EL (cell line): Measurements from ENCODE around the gene PRRG3.
"Not testable (repeated sequence)": the region's sequence is repeated elsewhere in the genome, so short reads cannot be mapped to it uniquely, and the experiment has no call there.

Source experiments
- DNase-seq: peaks from one replicate; pipeline ENCODE4 v3.0.0-alpha.2; 2016

Gene PRRG3

DNA sequence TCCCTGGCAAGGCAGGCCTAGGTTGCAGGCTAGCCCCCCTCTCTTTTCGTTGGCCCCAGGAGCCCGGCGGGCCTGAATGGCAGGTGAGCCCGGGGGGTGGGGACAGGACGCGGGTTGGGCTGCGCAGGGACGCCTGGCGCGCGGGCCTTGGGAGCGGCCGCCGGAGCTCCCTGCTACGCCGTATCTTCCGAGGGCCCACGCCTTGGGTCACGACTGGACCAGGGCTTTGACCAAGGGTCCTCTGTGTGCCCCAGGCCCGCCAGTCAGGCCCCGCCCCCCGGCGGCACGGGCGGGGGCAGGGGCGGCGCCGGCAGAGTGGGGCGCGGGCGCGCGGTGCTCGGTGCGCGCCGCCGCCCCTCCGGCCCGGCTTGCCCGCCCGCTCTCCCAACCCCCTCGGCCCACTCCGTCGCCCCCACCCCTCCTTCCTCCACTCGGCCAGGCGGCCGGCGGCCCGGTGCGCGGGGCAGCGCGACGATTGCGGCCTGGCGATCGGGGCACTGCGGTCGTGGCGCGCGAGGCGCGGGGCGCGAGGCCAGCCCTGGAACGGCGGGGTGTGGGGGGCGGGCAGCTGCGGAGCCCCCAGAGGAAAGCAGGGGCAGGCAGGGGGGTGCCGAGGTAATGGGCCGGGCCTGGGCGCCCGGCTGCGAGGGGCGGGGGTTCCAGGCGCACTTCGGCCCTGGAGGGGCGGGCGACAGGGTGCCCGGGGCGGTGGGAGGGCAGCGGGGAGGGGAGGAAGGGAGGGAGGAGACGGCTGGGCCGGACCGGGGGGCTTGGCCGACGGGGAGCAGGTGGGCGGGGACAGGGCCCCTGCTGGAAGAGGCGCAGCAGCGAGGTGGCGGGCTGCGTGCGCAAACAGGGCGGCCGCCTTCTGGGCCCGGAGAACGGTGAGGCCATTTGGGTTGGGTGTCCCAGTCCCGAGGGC is at the start of gene PRRG3:
TSS of gene PRRG3 (plus strand) at position 798 of the 922 bp plus-strand sequence. CDS start 3,357 bp downstream, outside the sequence.
- no peak for DNase-seq

DNA sequence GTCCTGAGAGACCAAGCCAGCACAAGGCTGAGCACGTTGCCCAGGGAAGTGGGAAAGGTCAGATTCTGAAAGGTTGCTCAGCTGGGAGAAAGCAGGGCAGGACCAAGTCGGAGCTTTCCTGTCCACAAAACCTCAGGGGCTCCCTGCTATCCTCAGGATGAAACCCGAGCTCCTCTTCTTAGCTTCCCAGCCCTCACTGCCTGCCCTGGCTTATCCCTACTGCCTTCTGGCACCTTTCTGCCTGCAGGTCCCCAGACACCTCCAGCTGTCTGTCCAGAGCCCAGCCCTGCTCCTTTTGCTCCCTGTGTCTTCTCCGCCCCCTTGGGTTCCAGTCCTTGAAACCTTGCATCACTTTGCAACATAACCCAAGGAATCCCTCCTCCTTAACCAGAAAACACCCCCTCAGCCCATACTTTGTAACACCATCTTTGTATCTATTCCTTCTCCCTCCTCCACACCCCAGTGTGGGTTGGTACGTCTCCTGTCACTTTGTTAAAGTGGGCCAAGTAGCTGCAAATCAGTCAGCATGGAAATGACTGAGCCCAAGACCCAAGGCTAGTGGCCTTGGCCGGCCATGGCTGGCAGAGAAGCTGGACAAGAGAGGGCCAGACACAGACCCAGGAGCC is 20.0 kb upstream of the PRRG3 start:
- DNase-seq = no peak

DNA sequence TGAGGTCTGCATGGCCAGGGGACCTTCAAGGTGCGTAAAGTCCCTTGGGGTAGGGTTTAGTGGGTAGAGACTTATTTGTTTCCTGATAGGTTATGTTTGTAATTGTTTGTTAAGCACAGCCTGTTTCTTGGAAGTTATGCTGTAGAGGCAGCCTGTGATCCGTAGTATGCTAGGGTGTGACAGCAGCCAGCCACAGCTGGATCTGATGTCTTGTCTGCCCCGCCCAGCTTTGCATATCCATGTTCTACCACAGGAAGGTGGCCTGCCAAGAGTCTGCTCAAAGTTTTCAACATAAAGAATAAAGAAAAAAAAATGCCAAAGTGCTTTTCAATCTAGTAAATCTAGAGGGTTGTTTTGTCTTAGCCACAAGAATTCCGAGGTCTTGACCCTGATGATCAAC is 19.1 kb upstream of the PRRG3 start:
- DNase-seq = no peak

DNA sequence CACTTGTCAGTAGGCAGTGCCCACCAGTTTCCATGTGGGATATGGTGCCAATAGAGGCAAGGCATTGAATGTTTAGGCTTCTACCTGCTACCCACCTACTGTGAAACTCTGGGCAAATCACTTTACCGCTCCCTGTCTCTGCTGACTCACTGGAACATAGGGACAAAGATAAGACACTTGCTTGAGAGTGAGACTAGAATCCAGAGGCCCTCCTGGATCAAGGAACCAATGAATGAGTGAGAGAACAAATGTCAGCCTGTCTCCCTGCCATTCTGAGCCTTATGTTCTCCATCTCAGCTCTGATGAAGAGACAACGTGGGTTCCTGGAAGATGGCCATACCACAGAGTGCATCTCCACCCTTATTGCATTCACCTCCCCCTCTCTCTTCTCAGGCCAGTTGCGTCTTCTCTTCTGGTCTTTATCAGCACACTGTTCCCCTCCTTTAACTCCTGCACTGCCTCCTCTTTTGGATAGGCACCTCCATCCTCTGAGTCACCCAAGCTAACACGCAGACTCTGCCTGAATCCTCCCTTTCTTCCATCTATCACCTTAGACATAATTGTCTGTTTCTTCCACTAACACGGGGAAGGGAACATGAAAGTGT is 15.4 kb upstream of the PRRG3 start:
- DNase-seq = no peak

DNA sequence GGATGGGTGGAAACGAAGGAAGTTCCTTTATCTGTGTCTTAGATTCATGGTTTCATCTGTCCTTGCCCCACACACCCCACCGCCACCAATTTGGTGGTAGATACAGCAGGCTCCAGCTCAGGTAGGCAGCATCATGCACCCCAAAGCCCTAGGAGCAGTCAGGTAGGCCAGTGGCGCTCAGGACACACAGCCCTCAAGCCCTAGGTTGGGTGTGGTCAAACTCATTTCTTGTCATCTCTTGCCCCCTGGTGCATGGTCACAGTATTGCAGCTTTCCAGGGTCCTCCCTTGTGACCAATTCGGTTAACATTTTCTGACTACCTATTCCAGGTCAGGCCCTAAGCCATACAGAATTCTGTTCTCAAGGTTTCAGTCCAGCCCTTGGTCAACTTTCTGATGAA is 14.5 kb upstream of the PRRG3 start:
- DNase-seq = peak; percentile 28

DNA sequence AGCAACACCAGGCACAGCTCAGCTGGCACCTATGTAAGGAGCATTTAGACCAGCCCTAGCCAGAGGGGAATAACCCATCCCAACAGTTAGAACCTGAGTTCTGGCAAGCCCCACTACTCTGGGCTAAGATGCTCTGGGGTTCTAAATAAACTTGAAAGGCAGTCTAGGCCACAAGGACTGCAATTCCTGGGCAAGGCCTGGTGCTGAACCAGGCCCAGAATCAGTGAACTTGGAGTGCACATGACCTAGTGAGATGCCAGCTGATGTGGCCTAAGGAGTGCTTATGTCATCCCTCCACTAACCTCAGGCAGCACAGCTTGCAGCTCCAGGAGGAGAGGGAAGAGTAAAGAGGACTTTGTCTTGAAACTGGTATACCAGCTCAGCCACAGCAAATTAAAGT is 7.6 kb upstream of the PRRG3 start:
- no peak for DNase-seq

DNA sequence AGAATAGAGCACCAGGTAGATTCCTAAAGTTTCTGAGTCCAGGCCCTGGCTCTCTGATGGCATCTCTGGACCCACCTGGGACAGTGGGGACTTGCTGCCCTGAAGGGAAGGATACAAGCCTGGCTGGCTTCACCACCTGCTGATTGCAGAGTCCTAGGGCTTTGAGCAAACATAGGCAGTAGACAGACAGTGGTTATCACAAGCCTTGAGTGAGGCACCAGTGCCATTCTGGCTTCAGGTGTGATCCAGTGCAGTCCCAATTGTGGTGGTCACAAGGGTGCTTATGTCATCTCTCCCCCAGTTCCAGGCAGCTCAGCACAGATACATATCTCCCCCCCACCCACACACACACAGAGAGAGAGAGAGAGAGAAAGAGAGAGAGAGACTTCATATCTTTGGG is 6.6 kb upstream of the PRRG3 start:
- DNase-seq = no peak

DNA sequence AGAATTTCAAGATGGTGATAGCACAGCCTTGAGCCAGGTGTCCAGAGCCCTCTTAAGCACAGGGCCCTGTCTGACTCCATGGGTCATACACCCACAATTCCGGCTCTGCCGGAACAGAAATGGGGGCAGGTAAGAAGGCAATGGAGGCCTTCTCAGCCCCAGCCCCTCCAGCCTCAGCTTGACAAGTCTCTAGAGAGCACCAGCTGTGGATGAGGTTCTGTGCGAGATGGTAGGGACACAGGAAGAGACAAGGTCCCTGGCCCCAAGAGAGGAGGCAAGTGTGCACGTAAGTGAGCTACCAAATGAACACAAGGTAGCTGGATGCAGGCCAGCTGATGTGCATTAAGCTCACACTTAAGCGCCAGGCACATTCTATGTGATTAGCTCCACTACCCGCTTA is 2.4 kb upstream of the PRRG3 start:
- no peak for DNase-seq

DNA sequence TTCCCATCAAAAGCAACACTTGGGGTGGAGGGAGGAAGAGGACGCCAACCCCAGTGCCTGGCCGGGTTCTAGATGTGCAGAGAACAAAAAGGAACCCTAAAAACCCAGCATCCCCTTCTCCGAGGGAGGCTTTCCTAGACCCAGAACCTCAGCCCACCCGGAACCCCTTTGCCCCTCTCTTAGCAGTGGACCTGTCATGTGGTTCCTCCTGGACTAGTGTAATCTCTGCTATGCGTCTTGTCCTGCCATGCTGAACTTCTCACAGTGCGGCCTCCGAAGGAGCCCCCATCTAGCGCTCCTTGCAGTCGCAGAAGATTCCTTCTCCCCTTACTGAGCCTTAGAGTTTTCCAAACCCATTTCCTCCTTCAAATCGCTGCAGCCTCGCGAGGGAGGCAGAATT is 1.1 kb upstream of the PRRG3 start:
- no peak for DNase-seq

DNA sequence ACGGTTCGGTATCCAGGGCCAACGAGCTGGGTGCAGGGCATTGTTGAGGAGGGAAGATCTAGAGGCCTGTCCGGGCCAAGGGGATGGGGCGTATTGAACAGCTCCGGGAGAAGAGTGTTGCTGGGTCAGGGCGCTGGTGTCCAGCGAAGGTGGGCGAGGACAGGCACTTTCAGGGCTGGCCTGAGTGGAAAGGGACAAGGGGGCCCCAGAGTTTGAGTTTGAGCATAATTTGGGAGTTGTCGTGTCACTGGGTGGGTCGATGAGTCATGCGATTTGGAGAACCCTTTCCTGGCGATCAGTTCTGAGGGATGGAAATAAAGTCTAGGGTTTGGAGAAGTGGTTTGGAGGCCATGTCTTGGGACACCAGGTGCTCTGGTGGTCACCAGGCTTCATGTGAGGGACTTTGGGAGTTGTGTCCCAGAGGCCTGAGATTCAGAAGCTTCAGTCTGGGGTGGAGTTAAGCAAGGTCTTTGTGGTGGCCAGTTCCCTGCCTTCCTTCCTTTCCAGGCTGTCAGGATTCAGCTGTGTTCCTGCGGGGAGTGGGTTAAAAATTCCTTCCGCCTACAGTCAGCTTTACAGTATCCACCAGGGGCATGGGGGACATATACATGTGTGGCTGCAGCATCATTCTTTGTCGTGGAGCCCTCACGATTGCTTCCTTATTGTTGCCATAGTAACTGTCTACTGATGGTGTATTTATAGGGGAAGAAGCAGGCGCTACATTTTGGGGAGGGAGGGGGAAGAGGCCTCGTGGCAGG is 504 bp downstream of the PRRG3 start:
- DNase-seq = no peak

DNA sequence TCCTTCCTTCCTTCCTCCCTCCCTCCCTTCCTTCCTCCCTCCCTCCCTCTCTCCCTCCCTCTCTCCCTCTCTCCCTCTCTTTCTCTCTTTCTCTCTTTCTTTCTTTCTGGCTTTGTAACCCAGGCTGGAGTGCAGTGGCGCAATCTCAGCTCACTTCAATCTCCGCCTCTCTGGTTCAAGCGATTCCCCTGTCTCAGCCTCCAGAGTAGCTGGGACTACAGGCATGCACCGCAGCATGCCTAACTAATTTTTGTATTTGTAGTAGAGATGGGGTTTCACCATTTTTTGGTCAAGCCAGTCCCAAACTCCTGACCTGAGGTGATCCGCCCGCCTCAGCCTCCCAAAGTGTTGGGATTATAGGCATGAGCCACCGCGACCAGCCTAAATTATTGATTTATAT is 1.8 kb downstream of the PRRG3 start:
- not testable (repeated sequence) for DNase-seq

DNA sequence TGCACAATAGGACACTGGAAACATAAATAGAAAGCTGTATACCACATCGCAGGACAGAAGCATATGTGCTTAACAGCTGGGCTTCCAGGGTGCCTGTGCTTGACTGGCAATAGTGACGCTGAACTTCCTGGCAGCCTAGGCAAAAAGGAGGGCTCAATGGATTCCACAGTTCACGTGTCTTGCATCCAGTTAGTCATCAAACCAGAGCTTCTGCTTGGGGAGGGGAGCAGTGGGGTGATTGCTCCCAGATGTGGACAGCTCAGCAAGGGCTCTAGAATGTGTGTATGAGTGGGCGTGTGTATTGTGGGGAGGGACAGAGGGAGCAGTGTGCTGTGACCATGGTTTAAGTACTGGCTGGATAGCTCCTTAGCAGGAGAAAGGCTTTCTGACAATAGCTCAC is 2.3 kb downstream of the PRRG3 start:
- DNase-seq = peak; percentile 60

DNA sequence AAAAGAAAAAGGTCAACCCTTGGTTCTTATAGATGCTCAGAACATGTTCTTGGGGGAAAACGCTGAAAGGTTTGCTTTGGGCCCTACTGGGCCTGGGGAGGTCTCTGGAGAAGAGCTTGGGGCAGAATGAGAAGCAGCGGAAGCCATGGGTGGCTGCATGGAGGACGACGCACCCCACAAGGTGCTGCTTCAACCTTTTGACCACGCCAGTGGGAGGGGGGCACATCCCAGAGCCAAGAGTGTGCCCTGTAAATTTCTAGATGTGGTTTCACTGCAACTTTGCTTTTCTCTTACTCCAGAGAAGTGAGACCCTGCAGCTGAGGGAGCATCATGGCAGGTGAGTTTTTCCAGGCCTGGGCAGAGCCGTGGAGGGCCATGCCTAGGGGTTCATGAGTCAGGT is 3.2 kb downstream of the PRRG3 start:
- no peak for DNase-seq

DNA sequence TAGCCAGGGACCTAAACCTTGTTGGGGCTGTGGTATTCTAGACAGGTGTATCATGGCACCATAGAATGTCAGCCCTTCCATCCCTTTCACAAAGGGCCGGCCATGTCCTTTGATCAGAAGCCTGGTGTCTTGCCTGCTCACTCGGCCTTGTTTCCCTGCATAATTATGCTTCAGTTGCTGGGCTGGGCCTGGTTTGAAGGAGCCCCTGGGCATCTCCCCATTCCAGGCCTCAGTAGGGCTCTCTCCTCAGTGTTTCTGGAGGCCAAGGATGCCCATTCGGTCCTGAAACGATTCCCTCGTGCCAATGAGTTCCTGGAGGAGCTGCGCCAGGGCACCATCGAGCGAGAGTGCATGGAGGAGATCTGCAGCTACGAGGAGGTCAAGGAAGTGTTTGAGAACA is 4.5 kb downstream of the PRRG3 start:
- no peak for DNase-seq

DNA sequence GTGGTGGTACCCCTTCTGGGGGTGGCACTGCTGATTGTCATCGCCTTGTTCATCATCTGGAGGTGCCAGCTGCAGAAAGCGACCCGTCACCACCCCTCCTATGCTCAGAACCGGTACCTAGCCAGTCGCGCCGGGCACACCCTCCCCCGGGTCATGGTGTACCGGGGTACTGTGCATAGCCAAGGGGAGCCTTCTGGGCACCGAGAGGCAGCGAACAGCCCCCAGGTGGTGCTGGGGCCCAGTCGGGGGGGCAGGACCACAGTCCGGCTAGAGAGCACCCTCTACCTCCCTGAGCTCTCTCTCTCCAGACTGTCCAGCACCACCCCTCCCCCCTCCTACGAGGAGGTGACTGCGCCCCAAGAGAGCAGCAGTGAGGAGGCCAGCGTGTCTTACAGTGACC is 5.3 kb downstream of the PRRG3 start:
- DNase-seq = no peak

DNA sequence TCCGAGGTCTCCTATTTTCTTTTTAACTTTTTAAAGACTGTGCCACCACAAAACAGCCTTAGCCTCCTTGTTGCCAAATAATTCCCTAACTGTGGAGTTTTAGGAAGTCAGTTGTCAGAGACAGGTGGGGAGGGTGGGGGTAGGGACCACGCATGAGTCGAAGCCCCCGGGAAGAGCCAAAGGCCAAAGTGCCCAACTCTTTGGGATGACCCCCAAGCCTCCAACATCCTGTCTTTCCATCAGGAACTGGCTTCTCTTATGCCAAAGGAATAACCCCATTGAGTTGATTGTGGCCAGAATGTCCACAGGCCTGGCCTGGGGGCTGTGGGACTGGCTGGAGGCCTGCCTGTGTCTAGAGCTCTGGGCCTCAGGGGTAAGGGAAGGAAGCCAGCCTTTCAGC is 5.8 kb downstream of the PRRG3 start:
- no peak for DNase-seq

DNA sequence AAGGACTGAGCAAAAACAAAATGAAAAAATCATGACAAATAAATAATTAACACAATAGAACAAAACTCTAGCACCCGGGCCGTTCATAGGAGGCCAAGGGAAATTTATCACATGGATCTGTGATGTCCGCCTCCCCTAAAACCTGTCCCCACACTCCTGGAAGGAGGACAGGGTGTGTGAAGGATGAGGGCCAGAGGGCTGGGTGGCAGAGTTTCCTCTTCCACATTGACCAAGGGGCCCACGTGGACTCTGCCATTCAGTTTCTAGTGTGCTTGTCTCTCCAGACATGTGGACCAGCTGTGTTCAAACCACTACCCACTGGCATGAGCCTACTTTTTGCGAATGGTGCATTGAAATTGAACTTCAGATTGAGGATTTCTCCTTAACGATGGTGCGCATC is 6.3 kb downstream of the PRRG3 start:
- DNase-seq = no peak

DNA sequence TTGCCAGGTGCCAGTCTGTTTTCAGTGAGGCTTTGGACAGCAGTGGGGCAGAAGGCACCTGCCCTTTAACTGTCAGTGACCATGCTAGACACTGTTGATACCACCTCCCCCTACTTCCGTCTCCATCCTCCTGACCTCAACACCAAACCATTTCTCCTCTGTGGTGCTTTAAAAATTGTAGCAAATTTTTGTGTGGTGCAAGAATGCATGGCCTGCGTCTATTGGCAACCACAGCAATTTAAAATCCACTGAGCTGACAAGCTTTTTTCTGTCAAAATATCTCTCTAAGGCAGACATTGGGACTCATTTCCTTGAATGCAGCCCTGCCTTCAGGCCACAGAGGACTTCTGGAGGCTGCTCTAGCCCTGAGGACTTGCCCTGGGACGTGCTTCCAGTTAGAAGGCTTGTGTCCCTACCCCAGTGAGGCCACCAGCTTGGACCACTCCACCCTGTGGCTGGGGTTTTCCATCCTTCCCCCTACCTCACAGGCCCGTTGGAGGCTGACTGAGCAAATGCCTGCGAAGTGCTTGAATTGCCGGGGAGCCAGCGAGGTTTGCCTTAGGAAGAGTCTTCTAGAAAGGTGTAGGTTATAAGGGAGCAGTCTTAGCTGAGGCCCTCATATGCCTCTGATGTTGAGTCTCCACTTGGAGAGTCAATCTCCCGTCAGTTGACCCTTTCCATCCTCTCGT is 6.9 kb downstream of the PRRG3 start:
- no peak for DNase-seq

DNA sequence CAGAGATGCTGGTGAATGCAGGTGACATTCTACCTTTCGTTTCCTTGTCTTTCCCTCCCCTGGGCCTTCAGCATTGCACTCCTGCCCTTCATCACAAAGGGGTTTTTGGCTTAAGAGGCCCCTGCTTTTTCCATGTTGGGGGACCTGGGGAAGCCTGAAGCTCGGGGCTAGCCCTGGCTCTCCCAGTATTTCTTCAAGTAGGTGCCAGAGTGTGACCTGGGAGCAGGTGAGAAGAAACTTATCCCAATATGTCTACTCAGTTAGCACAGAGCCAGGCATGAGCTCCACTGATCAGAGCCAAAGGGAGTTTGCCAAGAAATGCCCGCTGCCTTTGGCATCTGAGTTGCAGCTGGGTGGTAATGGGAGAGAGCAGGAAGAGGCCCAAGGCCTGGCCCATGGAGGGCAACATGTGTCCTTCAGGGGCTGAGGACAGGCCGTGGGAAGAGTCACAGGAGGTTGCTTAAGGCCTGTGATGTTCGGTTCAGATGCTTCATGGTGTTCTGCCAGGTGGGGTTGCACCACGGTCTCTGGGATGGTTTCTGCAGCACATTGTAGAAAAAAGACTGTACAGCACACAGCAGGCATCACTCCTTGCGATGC is 7.6 kb downstream of the PRRG3 start:
- no peak for DNase-seq

DNA sequence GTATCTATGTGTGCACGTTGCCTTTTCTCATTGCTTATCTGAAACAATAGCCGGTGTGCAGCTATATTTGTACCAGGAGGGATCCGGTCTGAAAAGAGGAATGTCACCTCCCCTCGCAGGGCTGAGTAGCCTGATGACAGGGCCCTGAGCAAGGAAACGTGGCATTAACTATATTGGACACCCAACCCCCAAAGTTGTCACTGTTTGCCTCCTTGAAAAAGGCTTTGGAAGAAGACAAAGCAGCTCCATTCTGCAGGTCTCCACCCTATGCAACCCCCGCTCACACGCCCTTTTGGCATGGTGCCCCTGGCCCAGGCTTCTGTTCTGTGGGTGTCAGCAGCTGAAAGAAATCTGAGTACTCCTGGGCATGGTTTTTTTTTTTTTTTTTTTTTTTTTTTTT is 8.2 kb downstream of the PRRG3 start:
- no peak for DNase-seq

DNA sequence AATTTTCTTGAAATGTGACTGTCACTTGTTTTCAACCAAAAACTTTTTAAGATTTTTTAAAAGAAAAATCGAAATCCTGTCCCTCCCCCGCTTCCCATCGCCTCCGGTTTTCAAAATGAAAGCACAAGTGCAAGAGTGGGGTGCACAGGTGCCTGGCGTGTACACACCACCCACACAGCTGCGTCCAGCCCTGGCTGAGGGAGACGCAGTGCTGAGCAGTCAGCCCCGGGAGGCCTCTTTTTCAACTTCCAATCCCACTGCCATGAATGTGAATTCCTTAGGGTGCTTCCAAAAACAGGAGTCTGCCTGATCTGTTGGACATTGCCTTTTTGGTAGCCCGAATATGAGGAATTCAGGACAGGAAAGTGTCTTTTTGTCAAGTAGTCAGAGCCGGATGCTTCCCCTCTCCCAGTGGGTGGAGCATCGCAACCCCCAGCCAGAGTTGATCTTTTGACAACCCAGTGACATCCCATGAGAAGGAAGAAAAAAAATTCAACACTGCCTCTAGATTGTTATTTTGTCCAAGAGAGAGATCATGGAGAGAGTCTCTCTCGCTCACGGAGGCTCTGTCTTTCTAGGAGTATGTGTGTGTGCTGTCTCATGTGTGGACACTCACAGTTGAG is 8.9 kb downstream of the PRRG3 start:
- no peak for DNase-seq

DNA sequence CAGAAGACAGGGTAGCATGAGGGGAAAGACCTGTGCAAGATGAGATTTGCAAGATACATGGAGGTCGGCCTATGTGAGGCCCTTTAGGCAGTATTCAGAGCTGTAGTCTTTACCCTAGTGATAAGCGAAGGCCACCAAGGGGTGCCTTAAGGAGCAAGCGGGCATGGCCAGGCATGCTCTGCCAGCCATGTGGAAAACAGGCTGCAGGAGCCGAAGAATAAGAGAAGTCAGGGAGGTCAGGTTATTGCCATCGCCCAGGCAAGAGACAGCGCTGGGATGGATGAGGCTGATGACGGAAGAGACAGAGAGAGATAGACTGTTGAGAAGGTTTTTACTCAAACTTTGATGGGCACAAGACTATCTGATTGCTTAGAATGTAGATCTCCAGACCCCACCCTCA is 13.6 kb downstream of the PRRG3 start:
- DNase-seq = no peak
